Caki2 (cell line): ENCODE results near the gene DENND4C. TPM values are rescaled to one million over a fixed set of nuclear protein-coding genes. Genes with fewer than 3 reads are reported as not detected.
"Not testable (repeated sequence)": the region's sequence is repeated elsewhere in the genome, so short reads cannot be mapped to it uniquely, and the experiment has no call there.

Experiments used
- DNase-seq: peaks from one replicate; pipeline ENCODE4 v3.0.0-alpha.2; 2015; ENCODE audit warnings: low read depth
- in situ Hi-C: cut with HindIII; loops from 2 replicates; pipeline ENCODE4 v1.10.0; 2016; ENCODE audit warnings: low sequenced_read_pairs, low pct_unique_long_range_greater_than_20kb, mixed read lengths
- total RNA-seq: library from RNA; depleted of rRNA; stranded (reverse); fragments of >200 nt; shearing (Covaris generic); gene quantifications from 2 replicates; pipeline ENCODE4 v1.2.3, GENCODE V29; 2014; ENCODE audit warnings: low replicate concordance; rRNA removed

The DENND4C gene
- 22.6 and 26.6 TPM in 2 replicates for total RNA-seq

DNA sequence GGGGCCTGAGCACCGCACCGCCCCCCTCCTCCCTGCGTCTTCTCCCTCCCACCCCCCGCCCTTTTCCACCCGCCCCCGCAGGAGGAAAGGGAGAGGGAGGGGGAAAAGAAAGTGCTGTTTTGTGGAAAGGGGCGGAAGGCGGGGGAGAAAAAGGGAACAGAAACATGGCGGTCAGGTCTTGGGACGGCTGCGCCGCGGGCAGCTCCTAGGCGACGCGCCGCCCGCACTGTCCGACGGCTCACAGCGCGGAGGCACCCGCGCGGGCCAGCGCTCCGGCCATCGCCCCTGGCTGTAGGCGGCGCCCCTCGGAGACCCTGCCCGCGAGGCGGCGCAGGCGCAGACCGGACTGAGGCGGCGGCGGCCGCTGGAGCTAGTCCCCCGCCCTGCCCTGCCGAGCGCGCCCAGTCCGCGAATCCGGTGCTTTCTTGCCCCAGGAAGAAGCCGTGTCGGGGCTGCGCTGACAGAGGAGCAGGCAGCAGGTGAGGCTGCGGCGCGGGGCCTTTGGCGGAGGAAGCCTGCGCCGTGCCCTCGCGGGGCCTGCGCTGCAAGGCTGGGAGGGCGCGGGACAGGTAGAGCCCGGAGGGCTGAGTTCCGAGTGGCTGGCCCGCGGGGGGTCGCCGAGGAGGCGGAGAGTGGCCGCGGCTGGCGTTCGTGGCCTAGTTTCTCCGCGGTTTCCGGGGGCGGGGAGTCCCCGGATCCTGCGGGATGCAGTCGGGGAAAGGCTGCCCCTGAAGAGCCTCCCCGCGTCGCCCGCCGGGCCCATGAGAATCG, at the start of gene DENND4C:
Gene DENND4C, plus strand, starts transcription at position 339 of the 771 bp plus-strand sequence. CDS start 45,482 bp downstream, outside the sequence.
- DNase-seq = peak; percentile 89
- in situ Hi-C loops = no loop called here

GRCh38 chr9:19180991-19181390, 49.5 kb upstream of the DENND4C start:
- no peak for DNase-seq
- in situ Hi-C loops = no loop called here

DNA sequence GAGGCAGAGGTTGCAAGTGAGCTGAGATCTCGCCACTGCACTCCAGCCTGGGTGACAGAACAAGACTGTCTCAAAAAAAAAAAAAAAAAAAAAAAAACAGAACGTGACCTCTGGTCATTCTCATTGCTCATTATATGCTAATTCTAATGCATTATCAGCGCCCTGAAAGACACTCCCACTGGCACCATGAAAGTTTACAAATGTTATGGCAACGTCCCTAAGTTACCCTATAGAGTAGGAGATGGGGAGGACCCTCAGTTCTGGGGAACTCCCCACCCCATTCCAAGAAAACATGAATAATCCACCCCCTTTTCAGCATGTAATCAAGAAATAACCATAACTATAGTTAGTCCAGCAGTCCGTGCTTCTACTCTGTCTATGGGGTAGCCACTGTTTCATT, 48.9 kb upstream of the DENND4C start:
- DNase-seq = peak; percentile 18
- in situ Hi-C loops = no loop called here

GRCh38 chr9:19184144-19184917, 46.2 kb upstream of the DENND4C start:
- peak; percentile 90 for DNase-seq
- in situ Hi-C loops = no loop called here

GRCh38 chr9:19185191-19185590, 45.3 kb upstream of the DENND4C start:
- in situ Hi-C loops = no loop called here
- DNase-seq = no peak

- no peak for DNase-seq
These were observed 44.3 kb upstream of the DENND4C start for GRCh38 chr9:19186232-19186631.

GRCh38 chr9:19188771-19189170, 41.7 kb upstream of the DENND4C start:
- DNase-seq = no peak
- in situ Hi-C loops = no loop called here

More at GRCh38 chr9:19186232-19186631, 44.3 kb upstream of the DENND4C start:
- in situ Hi-C loops = no loop called here

- in situ Hi-C loops = no loop called here
- DNase-seq = no peak
These were observed 38.1 kb upstream of the DENND4C start for GRCh38 chr9:19192202-19193028.

GRCh38 chr9:19193029-19193324, 37.5 kb upstream of the DENND4C start:
- in situ Hi-C loops = no loop called here
- DNase-seq = no peak

DNA sequence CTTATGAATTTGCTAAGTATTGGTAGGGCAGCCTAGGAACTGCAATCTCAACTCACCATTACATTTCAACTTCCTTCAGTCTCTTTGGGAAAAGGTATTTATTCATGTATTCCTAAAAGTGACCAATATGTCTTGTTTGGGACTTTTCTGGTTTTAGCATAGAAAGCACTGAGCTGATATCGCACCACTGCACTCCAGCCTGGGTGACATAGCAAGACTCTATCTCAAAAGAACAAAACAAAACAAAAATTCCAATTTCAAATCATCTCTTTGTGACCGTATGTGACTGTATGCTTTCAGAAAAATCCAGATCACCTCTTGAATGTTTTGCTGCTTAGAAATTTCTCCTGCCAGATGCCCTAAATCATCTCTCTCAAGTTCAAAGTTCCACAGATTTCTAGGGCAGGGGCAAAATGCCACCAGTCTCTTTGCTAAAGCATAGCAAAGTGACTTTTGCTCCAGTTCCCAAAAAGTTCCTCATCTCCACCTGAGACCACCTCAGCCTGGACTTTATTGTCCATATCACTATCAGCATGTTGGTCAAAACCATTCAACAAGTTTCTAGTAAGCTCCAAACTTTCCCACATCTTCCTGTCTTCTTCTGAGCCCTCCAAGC, 37.0 kb upstream of the DENND4C start:
- in situ Hi-C loops, DNase-seq: not testable (repeated sequence)

DNA sequence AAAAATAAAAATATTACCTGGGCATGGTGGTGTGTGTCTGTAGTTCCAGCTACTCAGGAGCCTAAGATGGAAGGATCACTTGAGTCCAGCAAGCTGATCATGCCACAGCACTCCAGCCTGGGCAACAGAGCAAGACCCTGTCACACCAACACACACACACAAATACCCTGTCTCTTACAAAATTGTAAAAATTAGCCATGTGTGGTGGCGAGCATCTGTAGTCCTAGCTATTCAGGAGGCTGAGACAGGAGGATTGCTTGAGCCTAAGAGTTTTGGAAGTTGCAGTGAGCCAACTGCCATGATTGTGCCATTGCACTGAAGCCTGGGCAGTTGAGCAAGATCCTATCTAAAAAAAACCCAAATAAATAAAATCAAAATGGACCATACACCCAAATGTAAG, 32.1 kb upstream of the DENND4C start:
- in situ Hi-C loops = no loop called here
- DNase-seq = no peak

- no peak for DNase-seq
- in situ Hi-C loops = no loop called here
These were observed 31.5 kb upstream of the DENND4C start for GRCh38 chr9:19199012-19199411.

- in situ Hi-C loops = no loop called here
- no peak for DNase-seq
These were observed 30.3 kb upstream of the DENND4C start for GRCh38 chr9:19200229-19200628.

DNA sequence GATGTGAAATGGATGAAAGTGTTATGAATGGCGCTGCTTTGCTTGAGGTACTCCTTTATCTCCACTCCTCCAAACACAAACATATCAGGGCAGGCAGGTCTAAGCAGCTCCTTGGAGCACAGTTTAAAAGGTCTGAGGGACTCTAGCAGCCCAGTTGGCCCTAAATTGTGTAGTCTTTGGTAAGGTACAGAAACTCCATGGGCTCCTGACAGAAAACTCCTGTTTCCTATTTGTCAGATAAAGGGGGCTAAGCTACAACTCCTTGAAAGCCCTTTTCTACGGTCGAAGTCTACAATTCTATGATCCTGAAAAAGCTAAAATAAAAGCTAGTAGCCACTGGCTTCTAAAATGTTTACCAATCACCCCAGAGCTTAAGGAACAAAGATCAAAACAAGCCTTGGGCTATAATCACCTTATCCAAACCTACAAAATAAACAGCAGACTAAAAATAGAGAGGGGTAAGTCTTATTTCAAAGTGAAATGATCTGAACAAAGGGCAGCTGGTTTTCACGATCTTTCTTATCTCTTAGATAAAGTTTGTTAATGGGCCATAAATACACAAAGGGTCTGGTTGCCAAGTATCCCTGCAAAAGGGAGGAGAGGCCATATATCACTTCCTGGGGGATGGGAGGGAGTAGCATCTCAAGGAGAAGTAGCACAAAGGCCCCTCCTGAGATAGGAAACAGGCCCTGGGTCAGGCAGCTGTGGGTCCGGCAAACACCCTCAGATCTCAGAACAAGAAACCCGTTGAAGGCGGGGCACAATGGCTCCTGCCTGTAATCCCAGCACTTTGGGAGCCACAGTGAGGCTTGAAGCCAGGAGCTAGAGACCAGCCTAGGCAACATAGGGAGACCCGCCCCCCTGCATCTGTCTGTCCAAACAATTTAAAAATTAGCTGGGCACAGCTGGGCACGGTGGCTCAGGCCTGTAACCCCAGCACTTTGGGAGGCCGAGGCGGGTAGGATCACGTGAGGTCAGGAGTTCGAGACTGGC, 28.3 kb upstream of the DENND4C start:
- in situ Hi-C loops = no loop called here
- no peak for DNase-seq

DNA sequence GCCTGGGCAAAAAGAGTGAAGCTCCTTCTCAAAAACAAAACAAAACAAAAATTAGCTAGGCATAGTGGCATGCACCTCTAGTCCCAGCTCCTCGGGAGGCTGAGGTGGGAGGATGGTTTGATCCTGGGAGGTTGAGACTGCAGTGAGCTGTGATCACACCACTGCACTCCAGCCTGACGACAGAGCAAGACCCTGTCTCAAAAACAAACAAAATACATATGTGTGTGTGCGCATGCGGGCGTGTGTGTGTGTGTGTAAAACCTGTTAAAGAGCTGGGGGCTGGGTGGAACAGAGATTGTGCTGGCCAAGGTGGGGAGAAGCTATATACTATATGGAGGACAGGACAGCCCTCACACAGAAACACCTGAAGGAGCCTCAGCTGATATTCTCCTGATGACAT, 27.4 kb upstream of the DENND4C start:
- in situ Hi-C loops = no loop called here
- no peak for DNase-seq

GRCh38 chr9:19208653-19209052, 21.8 kb upstream of the DENND4C start:
- DNase-seq = no peak
- in situ Hi-C loops = no loop called here

GRCh38 chr9:19209188-19209587, 21.3 kb upstream of the DENND4C start:
- no peak for DNase-seq
- in situ Hi-C loops = no loop called here
